Stimulated activated CD4-positive, alpha-beta T cell treated with anti-CD3 and anti-CD28 coated beads, Interleukin-15, amount 100 ng/mL, for 1 hour (primary cell): ENCODE data around the gene AGO1.
A peak's percentile ranks its signal among the peaks of the same experiment; 100 is the strongest.

Experiments used
- DNase-seq, 2 donors: peaks; one replicate each; pipeline ENCODE4 v3.0.0-alpha.2; 2020; ENCODE audit warnings: low read depth in 1 of 2, low spot score in 1 of 2

The AGO1 gene

GRCh38 chr1:35882945-35883634, at the start of gene AGO1:
AGO1 (plus strand) TSS chr1:35883209; CDS start chr1:35883422, 213 bp downstream.
- DNase-seq = peak; percentile 96 to 98

DNA sequence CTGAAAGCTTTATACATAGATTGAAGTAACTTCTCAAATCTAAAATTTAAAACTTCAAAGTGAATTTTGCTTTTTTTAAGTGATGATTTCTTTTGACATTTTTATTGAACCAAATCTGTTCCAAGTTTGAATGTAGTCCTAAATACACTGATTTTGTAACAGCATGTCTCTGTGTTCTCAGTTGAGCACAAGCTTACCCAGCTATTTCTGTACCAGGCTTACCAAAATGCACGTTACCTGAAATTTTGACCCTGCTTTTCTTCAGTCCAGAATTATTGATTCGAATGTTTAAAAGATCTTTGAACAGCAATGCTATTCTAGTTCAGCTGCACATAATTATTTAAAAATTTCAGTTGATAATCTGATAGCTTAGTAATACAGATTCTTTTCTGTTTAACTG, 49.6 kb upstream of the AGO1 start:
- no peak for DNase-seq

DNA sequence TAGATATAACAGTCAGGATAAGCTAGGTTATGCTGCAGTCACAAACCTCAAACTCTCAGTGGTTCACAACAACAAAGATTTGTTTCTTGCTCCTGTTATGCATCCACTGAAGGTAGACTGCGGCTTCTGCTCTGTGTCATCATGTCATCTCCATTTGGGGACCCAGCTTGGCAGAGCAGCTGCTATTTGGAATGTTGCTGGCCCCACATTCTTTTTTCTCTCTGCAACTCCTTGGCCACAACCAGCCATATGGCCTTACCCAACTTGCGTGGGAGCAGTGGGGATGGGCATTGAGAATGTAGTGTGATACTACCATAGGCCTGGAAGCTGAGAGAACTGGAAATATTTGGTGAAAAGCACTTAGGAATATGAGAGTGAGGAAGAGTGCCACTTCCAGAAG, 48.8 kb upstream of the AGO1 start:
- no peak for DNase-seq

DNA sequence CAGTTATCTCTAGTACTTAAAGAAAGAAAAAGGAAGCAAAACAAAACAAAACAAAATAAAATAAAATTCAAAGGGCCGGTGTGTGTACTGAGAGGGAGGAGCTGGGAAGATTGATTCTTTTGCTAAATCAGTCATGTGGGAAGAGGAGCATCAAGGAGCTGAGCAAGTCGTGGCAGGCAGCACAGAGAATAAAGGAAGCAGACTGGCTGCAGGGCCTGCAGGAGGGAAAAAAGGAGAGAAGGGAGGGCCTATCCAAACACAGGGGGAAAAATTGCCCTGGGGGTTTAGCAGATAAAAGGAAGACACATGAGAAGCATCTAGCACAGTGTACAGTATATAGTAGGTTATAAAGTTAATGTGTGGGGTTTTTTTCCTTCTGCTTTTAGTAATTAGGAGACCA, 47.6 kb upstream of the AGO1 start:
- no peak for DNase-seq

DNA sequence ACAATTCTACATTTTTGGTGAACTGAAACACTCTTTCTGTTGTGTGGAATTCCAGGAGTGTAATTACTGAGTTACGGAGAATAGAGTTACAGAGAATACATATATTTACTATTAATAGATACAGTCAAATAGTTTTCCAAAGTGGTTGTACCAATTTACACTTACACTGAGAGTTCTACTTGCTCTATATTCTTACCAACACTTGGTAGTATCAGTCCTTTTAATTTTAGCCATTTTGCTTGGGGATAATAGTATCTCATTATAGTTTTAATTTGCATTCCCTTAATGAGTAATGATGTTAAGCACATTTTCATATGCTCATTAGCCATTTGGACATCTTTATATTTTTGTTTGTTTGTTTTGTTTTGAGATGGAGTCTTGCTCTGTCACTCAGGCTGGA, 46.3 kb upstream of the AGO1 start:
- DNase-seq = no peak

DNA sequence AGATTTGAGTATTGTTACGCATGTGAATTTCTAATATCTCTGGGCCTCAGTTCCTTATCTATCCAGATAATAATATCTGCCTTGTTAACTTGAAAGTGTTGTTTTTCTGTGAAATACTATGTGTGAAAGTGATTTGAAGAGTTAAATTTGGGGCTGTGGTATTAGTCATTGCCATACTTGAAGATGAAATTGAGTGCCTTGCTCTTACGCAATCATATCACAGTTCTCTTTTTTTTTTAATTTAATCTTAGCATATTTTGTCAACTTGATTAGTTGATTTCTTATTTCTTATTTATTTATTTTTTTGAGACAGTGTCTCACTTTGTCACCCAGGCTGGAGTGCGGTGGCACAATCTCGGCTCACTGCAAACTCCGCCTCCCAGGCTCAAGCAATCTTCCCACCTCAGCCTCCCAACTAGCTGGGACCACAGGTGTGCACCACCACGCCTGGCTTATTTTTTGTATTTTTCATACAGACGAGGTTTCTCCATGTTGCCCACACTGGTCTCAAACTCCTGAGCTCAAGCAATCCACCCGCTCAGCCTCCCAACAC, 44.2 kb upstream of the AGO1 start:
- DNase-seq = no peak

- DNase-seq = no peak
Observed at GRCh38 chr1:35844826-35845225, 38.2 kb upstream of the AGO1 start.

GRCh38 chr1:35845766-35846165, 37.2 kb upstream of the AGO1 start:
- no peak for DNase-seq

DNA sequence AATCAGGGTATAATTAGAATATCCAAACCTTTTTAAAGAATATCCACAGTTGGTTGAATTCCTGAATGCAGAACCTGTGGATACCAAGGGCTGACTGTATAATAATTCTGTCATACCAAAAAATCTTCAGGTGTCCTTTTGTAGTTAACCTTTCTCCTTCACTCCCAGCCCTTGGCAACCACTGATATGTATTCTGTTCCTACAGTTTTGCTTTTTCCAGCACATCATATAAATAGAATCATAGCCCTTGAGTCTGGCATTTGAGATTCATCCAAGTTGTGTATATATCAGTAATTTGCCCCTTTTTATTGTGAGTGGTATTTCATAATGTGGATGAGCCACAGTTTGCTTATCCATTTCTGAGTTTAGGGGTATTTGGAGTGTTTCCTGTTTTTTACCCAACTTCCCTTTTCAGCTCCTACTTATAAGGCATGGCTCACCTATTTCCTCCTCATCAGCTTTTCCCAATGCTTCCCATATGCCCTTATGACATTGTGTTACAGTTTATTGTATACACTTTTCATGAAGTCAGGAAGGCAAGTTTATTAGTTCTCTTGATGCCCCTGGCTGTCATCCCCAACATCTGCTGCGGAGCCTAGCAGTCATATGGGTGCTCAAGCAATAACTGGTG, 35.0 kb upstream of the AGO1 start:
- DNase-seq = no peak

DNA sequence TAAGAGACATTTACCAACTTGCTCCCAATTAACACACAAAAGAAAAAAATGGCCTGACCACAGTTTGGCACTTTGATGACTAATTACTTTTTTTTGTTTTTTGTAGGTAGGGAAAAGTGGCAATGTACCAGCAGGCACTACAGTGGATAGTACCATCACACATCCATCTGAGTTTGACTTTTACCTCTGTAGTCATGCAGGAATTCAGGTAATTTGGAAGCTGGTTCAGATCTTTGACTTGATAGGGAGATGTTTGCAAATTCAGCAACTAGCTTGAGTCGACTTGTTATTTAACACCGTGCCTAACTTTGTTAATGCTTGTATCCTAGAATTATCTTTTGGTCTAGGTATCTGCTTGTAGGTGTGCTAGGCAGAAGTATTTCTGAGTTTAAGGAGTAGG, 33.0 kb upstream of the AGO1 start:
- DNase-seq = no peak

DNA sequence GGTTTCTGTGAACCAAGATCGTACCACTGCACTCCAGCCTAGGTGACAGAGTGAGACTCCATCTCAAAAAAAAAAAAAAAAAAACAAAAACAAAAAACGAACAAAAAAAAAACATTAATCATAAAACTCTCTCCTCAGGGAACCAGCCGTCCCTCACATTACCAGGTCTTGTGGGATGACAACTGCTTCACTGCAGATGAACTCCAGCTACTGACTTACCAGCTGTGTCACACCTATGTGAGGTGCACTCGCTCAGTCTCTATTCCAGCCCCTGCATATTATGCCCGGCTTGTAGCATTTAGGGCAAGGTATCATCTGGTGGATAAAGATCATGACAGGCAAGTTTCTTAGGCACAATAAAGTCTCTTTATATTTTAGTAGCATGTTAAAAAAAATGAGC, 32.3 kb upstream of the AGO1 start:
- DNase-seq = no peak

- DNase-seq = no peak
Observed at GRCh38 chr1:35851132-35851869, 31.7 kb upstream of the AGO1 start.

GRCh38 chr1:35852241-35852640, 30.8 kb upstream of the AGO1 start:
- DNase-seq = no peak

GRCh38 chr1:35854989-35855700, 27.9 kb upstream of the AGO1 start:
- no peak for DNase-seq

- no peak for DNase-seq
Observed at GRCh38 chr1:35856964-35857363, 26.0 kb upstream of the AGO1 start.

DNA sequence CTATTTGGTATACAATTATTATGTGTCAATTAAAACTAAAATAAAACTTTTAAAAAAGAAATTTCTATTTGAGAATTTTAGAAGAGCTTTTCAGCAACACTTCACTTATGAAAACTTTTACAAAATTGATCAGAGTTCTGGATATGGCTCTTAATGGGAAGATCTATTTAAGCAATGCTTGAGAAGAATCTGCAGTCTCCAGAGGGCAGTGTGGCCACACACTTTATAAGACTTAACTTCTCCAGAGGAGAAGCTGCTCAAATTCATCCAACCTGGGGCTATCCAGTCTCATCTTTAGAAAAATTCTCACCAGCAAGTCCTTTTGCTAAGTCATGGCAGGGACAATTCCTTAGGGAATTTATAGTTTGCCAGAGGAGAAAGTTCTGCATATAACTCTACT, 25.2 kb upstream of the AGO1 start:
- no peak for DNase-seq

DNA sequence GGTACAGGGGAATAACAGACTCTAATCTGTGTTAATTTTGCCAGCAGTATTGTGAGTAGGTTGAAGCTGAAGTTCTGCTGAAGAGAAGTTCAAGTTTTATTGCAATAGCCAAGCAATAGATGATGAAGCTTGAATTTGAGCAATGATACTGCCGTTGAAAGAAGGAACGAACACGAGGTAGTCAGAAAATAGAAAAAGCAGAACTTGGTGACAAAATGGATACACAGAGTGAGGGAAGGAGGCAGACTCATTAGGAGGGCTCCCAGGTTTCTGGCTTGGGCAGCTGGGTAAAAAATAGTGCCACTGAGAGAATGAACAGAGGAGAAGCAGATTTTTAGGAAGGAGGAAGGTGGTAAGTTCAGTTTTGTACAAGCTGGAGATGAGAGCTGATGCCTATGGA, 22.3 kb upstream of the AGO1 start:
- DNase-seq = no peak

- DNase-seq = no peak
Observed at GRCh38 chr1:35863136-35863535, 19.9 kb upstream of the AGO1 start.

- DNase-seq = no peak
Observed at GRCh38 chr1:35863881-35864625, 19.0 kb upstream of the AGO1 start.

DNA sequence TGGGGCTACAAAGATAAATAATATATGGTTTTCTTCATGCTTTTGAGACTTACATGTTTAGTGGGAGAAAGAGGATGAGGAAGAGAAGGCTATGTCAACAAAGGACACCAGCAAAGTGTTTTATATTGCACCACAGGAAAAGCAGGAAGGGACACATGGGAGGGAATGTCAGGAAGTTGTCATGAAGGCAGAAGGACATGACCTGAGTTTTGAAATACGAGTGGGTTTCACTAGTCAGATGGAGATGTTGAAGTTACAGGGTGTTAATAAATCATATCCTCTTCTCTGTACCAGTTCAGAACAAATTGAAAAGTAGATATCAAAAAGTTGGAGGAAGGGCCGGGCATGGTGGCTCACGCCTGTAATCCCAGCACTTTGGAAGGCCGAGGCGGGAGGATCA, 18.2 kb upstream of the AGO1 start:
- no peak for DNase-seq

- no peak for DNase-seq
Observed at GRCh38 chr1:35866991-35867390, 16.0 kb upstream of the AGO1 start.
